WERI-Rb-1 (cell line): ENCODE results near the gene ADGRF5.

Source experiments
- DNase-seq: peaks from one replicate; pipeline ENCODE4 v3.0.0-alpha.2; 2020
- H3K27ac ChIP-seq: fragments of 250-450 bp; sonication (Bioruptor Pico); 2 replicates; pipeline ENCODE4 v1.5.1; 2020; ENCODE audit warnings: mild to moderate bottlenecking, moderate library complexity
- H3K27me3 ChIP-seq: fragments of 250-450 bp; sonication (Bioruptor Pico); 2 replicates; pipeline ENCODE4 v1.5.1; 2021; ENCODE audit warnings: mild to moderate bottlenecking, low read depth, moderate library complexity; ENCODE audit not compliant: insufficient read depth, severe bottlenecking
- H3K36me3 ChIP-seq: fragments of 250-450 bp; sonication (Bioruptor Pico); 2 replicates; pipeline ENCODE4 v1.5.1; 2020; ENCODE audit warnings: mild to moderate bottlenecking, moderate library complexity
- H3K4me3 ChIP-seq: 2 replicates; pipeline ENCODE4 v1.5.1; 2011; ENCODE audit warnings: low read depth, mild to moderate bottlenecking, control low read depth, low read length
- H3K9me3 ChIP-seq: fragments of 250-450 bp; sonication (Bioruptor Pico); 2 replicates; pipeline ENCODE4 v1.5.1; 2021; ENCODE audit warnings: mild to moderate bottlenecking, moderate library complexity; ENCODE audit not compliant: severe bottlenecking
- TF ChIP-seq, protein P1 (sequence below): IDR thresholded peaks from 2 replicates; pipeline ENCODE4 v1.5.1; 2011; ENCODE audit warnings: low read depth, mild to moderate bottlenecking, control low read depth, inconsistent platforms, low read length

The ADGRF5 gene

DNA sequence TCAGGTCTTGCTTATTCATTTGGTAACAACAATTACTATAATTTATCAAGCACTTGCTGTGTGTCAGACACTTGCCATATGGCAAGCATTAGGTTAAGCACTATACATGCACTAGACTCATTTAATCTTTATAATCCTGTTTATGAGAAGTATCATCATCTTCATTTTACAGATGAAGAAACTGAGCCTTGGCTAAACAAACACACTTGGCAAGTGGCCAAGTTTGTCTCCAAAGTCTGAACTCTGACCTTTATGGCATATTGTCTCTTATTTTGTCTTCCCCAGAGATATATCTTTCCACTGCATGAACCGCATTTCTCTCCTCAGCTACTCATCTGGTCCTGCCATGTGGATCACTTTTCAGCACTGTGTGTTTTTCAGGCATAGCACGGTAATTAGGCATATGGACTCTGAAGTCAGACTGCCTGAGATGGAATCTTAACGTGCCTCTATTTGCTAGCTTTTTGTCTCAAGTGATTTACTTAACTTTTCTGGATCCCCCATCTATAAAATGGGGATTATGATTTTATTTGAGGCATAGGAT lies 4.7 kb downstream of the ADGRF5 start:
- Histone ChIP-seq H3K27ac (peak overlapping the region; percentile 45), H3K9me3 (no peaks in the 10 kb centered on the region), H3K4me3 (peak overlapping the region; percentile 11), H3K36me3 (no peaks in the 10 kb centered on the region), H3K27me3 (no peaks in the 10 kb centered on the region)
- TF ChIP-seq, protein P1, sequence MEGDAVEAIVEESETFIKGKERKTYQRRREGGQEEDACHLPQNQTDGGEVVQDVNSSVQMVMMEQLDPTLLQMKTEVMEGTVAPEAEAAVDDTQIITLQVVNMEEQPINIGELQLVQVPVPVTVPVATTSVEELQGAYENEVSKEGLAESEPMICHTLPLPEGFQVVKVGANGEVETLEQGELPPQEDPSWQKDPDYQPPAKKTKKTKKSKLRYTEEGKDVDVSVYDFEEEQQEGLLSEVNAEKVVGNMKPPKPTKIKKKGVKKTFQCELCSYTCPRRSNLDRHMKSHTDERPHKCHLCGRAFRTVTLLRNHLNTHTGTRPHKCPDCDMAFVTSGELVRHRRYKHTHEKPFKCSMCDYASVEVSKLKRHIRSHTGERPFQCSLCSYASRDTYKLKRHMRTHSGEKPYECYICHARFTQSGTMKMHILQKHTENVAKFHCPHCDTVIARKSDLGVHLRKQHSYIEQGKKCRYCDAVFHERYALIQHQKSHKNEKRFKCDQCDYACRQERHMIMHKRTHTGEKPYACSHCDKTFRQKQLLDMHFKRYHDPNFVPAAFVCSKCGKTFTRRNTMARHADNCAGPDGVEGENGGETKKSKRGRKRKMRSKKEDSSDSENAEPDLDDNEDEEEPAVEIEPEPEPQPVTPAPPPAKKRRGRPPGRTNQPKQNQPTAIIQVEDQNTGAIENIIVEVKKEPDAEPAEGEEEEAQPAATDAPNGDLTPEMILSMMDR: no peak
- peak; percentile 53 for DNase-seq

GRCh38 chr6:46915866-46916265 lies 5.9 kb downstream of the ADGRF5 start:
- no peak for DNase-seq
- H3K27ac ChIP-seq: no peak overlapping the region
- no peaks in the 10 kb centered on the region for H3K9me3 ChIP-seq
- no peak overlapping the region for H3K4me3 ChIP-seq
- TF ChIP-seq, protein P1: no peak
- H3K27me3 ChIP-seq: no peaks in the 10 kb centered on the region
- no peaks in the 10 kb centered on the region for H3K36me3 ChIP-seq

GRCh38 chr6:46915380-46915779 lies 6.4 kb downstream of the ADGRF5 start:
- H3K36me3 ChIP-seq: no peaks in the 10 kb centered on the region
- no peak overlapping the region for H3K4me3 ChIP-seq
- TF ChIP-seq, protein P1: no peak
- H3K9me3 ChIP-seq: no peaks in the 10 kb centered on the region
- no peak overlapping the region for H3K27ac ChIP-seq
- no peaks in the 10 kb centered on the region for H3K27me3 ChIP-seq
- DNase-seq: no peak

DNA sequence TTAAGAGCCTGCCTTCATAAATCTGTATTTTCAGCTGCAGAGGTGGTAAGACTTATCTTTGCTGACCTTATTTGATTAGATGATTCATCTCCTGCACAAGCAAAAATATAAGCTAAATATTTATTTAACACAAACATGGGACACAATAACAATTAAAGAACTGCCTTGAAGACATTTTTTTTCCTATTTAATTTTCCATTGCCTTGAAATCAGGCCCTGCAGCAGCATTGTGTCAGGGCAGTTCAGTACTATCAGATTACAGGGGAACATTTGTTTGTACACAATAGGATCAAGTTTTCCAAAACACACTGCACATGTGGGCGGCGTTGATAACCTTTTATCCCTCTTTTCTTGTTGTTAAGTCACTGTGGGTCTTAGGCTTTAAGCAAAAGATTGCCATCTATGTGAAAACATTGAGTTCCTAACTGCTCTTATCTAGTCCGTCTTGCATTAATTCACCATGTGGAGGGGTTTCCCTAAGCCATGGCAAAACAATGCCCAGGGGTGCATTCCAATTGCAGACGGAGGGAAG lies 7.4 kb downstream of the ADGRF5 start:
- Histone ChIP-seq H3K9me3 (no peaks in the 10 kb centered on the region), H3K27me3 (no peaks in the 10 kb centered on the region), H3K27ac (no peak overlapping the region), H3K36me3 (no peaks in the 10 kb centered on the region), H3K4me3 (no peak overlapping the region)
- TF ChIP-seq, protein P1: no peak
- no peak for DNase-seq

GRCh38 chr6:46909371-46909770 lies 12.4 kb downstream of the ADGRF5 start:
- Histone ChIP-seq H3K36me3 (no peaks in the 10 kb centered on the region), H3K4me3 (no peak overlapping the region), H3K27ac (no peak overlapping the region), H3K27me3 (no peaks in the 10 kb centered on the region), H3K9me3 (no peaks in the 10 kb centered on the region)
- TF ChIP-seq, protein P1: no peak
- DNase-seq: no peak

DNA sequence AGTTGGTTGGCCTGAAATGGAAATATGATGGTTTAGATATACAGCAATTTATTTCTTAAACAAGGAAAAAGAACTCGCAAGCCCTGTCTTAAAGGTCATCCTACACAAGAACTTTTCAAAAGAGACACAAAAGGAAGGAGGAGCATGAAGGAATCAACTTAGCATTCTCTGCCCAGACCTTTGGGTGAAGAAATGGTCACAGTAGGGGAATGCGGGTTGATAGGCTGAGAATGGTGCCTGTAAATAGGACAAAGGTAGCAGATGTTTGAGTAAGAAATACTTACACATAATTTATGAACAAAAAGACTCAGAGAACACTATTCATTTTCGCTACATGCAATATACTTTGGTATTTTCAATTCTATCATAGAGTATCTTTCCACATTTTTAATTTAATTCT lies 15.0 kb downstream of the ADGRF5 start:
- Histone ChIP-seq H3K4me3 (no peak overlapping the region), H3K36me3 (no peaks in the 10 kb centered on the region), H3K9me3 (no peaks in the 10 kb centered on the region), H3K27ac (no peak overlapping the region), H3K27me3 (no peaks in the 10 kb centered on the region)
- DNase-seq: no peak
- TF ChIP-seq, protein P1: no peak
